Ramos (cell line): Measurements from ENCODE around the gene FERMT1.
"Not testable (repeated sequence)": the region's sequence is repeated elsewhere in the genome, so short reads cannot be mapped to it uniquely, and the experiment has no call there.

Experiments
- in situ Hi-C: fragments of 300-500 bp; cut with MboI; formaldehyde crosslinking; loops from one replicate; pipeline ENCODE4 v1.14.3; 2022; ENCODE audit warnings: low sequenced_read_pairs; ENCODE audit not compliant: unreplicated experiment

FERMT1 gene

DNA sequence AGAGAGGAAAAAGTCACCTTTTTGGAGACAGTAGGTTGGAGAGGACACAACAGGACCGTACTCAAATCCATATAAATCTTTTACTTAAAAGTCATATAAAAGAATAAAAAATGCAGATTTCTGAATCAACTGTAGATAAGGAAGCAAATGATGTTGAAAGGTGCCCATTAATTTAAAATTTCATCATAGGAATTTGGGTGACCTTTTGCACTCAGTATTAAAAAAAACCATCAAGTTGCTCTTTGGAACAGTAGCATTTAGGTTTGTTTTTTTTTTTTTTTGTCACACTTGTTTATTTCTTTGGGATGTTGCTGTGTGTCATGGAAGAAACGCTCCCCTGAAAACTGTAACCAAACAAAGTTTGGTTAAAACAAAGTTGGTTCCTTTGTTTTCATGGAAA is 48.0 kb downstream of the FERMT1 start:
- in situ Hi-C loops, result no loop called here

DNA sequence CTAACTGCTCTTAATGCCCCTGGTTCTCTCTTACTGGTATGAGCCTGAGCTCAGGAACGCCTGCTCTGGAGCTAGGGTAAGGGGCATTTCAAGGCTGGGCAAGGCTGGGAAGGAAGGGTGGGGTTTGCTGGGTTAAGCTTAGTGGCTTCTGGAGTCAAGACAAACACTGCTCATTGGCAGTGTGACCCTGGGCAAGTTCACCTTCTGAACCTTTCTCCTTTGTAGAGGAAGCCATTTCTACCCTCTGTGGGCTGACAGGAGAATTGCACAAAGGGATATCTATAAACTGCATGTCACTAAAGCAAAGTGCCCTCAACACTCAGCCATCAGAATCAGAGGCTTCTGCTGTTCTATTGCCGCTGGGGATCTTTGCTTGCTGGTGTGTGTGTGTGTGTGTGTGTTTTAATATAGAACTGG is 48.7 kb downstream of the FERMT1 start:
- in situ Hi-C loops, result no loop called here

DNA sequence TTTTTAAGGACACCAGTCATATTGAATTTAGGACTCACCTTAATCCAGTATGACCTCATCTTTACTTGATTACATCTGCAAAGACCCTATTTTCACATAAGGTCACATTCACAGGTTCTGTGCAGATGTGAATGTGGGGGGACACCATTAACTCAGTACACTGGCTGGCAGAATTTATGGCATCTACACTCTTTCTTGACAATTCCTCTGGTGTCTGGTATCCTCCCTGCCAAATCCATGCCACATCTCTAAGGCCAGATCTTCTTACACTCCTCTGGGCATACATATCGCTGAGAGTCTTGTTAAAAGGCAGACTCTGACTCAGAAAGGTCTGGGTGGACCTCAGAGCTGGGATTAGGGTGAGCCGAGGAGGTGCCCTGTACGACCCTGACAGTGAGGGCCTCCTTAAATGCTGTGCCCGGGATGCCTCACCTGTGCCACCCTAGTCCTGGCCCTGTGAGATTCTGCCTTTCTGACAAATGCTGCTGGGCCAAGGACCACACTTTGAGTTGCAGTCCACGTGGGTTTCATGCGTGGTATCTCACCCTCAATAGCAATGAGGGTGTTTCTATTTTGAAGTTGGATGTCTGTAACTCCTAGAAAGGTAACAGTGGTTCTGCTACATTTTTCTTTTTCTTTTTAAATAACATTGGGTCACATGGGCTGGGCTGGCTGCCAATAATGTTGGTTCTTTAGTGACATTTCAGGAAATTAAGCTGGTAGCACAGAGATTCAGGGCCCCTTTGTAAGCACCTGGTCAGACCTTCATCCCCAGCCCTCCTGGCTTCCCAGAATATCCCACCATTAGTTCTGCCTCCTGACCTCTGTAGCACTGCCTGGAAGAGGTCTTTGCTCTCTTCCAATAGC is 51.8 kb downstream of the FERMT1 start:
- in situ Hi-C loops, result no loop called here

DNA sequence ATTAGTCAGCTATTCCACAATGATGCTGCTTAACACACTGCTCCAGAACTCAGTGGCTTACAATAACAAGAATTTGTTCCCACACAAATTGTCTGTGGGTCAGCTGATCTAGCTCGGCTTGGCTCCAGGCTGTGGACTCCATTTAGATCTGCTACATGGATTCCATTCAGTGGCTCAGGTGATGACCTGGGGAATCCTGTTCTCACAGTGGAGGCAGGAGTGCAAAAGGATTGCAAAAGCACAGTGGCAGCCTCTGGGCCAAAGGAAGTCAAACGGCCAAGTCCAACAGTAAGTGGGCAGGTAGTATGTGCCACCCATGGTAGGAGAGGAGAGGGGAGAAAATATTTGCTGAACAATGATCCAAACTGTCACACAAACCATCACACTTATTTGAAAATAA is 53.2 kb downstream of the FERMT1 start:
- in situ Hi-C loops, result no loop called here

DNA sequence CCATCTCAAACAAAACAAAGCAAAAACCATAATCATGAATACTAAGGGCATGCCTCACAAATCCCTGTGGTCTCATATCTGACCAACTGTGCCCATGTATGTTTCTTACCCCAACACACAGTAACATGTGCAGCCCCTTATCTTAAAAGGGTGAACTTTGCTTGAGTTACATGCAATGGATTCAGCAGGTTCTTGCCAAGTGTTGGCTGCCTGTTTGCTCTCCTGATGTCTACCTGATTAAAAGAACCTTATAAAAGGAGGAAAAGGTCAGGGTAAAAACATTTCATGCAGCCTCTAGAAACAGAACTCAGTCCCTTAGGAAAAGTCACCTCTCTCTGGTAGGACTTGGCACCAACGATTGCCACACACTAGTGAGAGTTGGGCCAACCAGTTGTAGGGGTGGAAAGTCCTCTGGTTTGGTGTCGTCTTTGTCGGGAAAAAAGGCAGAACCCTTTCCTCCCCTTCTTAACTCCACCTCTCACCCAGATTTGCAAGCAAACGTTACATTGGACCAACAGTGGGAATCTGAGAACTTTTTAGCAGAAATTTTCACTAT is 55.0 kb downstream of the FERMT1 start:
- in situ Hi-C loops, result no loop called here

DNA sequence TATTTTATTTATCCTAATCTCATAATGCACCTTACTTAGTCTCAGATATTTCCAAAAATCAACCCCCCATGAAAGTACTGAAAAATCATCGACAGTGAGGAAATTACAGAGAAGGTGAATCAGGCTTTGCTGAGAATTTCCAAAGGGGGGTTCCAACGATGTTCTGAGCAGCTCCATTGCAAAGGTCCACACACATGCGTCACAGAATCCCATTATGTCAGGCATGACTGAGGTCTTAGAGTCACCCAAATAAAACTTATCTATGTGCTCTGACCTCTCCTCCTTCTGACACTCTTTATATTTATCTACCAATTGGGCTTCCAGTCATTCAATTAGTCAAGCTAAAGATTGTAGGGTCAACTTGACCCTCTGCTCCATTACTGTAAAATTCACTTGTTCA is 56.2 kb downstream of the FERMT1 start:
- in situ Hi-C loops, result no loop called here

DNA sequence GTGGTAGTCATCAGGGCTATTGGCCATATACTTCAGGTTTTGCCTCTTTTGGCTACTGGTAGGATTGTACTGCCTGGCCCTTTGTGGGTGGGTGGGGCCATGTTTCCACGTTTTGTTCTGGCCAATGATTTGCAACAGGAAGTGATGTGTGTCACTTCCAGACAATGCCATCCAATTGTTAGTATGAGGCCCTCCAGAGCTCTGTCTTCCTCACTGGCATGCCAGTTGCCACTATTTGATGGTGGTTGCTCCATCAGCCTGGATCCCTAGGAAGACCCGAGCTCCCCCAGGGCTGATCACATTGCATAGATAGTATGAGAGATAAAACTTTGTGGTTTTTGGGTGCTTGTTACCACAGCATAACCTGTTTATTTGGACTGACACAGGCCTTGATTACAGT is 61.3 kb downstream of the FERMT1 start:
- in situ Hi-C loops, result no loop called here

DNA sequence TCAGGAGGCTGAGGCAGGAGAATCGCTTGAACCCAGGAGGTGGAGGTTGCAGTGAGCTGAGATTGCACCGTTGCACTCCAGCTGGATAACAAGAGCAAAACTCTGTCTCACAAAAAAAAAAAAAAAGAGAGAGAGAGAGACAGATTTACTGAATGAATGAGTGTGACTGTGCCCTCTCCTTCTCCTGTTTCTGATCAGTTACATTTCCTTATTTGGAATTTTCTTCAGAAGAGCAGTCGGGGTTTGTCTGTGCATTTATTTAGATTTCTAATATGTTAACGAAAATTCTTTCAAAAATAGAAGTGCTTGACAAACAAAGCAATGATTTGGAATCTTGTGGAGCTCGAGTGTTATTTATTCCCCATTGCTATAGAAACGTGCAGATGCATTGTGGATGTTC is 62.6 kb downstream of the FERMT1 start:
- in situ Hi-C loops, result no loop called here

DNA sequence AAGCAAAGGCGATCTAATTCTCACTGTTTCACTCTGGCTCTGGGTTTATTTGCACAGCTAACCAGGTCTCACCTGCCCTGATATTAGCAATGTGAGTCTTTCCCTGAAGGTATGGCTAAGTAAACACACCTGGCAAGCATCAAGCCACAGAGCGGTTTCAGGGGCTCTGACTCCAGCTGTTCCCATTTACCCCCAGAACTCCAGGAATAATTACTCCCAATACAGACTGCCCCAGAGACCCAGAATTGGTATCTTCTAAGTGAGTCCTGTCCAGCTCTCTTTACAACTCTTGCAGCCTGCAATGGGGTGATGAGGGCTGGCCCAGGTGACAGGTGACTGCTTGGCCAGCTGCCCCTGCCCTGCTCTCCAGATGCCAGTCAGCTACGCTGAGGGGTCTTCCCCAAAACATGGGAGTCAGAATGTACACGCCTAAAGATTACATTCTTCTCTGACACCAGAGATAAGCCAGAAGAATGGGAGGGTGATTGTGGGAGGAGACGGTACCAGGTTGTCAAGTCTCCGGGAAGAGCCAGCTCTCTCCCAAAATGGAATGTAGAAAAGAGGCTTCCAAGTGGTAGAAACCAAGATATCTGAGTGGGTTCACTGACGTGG is 64.0 kb downstream of the FERMT1 start:
- in situ Hi-C loops, result no loop called here

DNA sequence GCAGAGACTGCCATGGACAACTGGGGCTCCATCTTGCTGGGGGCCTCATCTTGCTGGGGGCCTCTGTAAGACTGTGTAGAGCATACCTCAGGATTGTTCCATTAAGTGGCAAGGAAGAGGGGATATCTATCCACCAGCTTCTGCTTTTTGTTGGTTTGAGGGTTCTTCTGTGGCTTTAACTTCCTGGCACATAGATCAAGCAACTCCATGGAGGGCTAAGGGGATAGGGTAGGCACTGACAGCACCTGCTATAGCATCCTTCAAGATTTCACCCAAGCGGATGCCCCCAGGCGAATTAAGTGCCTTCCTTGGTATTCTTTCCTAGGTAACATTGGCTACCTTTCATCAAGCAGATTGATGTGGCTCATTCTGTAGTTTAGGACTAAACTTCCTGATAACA is 65.1 kb downstream of the FERMT1 start:
- in situ Hi-C loops, result no loop called here

DNA sequence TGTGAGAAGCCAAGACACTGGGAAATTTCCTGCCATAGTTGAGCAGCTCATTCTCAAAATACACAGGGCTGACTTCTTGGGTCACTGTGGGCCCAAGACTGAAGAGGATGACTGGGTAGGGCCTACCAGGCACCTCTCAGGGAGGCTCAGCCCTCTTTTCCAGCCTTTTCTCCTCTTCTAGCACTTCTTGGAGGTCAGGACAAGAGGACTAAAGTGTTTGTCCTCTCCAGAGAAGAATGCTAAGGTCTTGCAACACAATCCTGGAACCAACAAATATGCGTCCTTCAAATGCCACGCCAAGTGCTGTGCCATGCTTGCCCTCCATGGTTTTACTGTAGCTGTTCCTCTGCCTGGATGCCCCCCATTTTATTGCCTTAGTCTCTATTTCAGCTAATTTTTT is 65.7 kb downstream of the FERMT1 start:
- in situ Hi-C loops, result no loop called here

DNA sequence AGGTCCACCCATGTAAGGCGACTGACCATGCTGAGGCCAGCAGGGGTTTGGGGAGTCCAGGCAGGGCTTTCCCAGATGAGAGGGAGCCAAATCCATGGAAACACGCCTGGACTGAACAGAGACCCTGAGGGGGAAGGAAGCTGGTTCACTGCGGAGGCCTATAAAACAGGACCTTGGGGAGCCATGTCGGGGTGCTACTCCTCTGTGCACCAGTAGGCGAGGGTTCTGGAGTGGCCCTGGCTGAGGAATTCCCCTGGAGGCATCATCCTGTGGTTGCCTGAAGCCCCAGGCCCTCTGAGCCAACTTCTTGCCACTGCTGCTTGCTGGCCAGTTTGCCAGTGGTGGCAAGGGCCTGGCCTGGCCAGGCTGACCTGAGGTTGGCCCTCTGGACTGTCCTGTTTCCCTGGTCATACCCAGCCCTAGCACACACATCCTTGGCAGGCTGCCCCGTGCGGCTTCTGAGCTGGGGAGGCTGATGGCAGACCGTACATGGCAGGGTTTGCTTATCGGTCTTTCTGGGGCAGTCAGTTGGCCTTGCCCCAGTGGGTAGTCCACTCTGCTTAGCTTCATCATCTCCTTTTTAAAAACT is 66.8 kb downstream of the FERMT1 start:
- in situ Hi-C loops, result no loop called here

DNA sequence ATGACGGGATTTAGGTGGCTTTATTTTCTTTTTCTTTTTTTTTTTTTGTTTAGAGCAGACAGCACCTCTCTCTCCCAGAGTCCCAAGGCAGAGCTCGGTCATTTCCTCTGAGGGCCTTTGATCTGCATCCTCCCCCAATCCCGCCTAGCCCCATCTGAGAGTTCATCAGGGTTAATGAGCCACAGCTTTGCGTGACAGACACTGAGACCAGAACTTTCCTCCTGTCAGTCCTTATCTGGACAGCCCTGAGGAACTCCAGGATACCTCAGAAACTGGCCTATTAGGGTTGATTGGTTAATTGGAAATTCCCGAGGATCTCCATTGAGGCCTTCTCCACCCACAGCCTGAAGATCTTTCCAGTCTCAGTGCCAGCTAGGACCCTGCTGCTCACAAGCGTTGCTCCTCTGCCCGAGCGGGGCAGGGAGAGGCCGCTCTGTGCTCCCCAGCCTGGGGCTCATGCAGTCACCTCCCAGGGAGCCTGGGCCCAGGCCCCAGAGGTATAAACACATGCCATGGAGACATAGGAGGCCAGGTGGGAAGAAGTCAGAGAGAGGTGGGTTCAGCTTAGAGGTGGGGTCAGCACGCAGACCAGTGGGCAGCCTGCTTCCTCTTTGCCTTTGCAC is 67.6 kb downstream of the FERMT1 start:
- in situ Hi-C loops, result no loop called here

DNA sequence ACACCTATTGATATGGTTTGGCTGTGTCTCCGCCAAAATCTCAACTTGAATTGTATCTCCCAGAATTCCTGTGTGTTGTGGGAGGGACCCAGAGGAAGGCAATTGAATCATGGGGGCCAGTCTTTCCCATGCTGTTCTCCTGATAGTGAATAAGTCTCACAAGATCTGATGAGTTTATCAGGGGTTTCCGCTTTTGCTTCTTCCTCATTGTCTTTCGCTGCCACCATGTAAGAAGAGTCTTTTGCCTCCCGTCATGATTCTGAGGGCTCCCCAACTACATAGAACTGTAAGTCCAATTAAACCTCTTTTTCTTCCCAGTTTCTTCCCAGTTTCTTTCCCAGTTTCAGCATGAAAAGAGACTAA is 68.2 kb downstream of the FERMT1 start:
- in situ Hi-C loops, result not testable (repeated sequence)

DNA sequence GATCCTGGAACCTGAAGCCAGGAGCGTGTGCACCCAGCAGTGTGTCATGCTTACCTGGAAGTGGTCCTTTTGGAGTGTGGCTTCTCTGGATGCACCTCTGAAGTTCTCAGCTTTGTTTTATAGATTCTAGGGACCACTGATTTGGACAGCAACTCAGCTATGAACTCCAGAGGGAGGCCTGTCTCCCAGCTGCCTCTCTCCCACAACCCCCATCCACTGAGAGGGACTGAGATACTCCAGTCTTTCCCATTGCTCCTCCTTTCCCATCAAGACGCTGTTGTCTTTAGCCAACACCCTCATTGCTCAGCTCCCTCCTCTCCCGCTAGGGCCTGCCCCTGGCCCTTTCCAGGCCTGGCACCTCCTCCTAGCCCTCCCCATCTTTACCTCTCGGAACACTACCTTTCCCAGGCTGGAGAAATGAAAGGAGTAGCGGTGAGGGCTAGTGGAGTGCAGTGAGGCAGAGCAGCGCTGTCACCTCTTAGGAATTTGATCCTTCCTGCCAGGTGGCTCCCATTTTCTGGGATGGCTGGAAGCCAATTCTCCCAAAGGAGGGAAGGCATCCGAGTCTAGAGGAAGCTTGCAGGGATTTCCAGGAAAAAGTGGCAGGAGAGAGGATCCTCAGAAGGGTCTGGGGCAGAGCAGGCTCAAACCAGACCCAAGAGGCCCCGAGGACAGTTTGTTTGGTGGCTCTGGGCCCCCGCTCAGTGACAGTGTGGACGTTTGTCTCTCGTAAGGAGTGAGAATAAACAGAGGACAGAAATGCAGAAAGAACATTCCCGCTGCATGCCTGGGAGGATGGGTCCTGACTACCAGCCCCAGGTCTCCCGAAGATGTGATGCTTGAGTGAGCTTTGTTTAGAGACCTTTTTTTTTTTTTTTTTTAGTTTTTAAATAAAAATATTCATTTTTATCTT is 68.8 kb downstream of the FERMT1 start, which contains the start of gene LRRN4:
Gene LRRN4, minus strand, starts transcription at position 285 of the 913 bp plus-strand sequence. CDS start 1,261 bp downstream, outside the sequence.
- in situ Hi-C loops, result no loop called here

DNA sequence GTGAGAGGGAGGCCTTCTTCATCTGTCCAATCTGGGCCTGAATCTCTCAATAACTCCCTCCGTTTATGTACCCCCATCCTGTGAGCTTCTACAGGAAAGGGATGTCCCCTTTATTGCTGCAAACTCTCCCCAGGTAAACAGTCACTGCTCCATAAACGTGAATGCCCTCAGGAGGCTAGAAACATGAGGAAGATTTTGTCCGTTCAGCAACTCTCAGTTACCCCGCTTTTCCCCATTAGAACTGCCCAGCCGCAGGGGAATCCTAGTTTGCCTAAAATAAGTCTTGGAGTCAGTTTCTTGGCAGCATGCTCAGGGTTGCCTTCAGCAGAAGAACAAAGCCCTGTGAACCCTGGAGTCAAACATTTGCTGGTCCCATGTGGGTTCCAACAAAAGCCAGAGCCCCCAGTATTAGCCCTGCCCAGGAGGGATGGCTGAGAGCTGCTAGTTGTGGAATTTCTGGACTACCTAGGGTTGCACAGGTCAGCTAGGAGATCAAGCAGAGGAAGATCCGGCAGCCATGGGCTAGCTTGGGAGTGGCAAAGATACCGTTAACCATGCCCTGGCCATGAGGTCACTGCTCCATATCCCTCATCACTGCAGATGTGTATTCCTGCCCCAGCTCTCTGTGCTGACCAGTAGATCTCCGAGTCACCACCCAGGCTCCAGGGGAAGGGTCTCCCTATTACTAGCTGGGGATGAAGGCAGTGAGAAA is 69.6 kb downstream of the FERMT1 start:
- in situ Hi-C loops, result no loop called here

DNA sequence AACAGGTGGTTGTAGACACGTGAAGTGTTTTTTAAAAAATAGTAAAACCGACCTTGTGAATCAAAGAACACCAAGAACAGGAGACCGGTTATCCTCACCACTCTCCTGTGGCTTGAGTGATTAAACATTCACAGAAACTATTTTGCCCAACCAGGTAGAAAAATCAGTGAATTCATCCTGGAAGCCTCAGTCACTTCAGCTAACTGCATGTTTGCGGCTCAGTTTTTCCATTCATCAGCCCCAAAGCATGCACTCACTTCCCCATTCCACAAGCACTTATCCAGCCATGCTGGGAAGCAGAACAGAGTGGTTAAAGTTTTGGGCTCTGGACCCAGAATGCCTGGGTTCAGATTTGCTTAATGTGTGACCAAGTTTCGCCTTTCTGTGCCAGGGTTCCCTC is 71.3 kb downstream of the FERMT1 start:
- in situ Hi-C loops, result no loop called here

DNA sequence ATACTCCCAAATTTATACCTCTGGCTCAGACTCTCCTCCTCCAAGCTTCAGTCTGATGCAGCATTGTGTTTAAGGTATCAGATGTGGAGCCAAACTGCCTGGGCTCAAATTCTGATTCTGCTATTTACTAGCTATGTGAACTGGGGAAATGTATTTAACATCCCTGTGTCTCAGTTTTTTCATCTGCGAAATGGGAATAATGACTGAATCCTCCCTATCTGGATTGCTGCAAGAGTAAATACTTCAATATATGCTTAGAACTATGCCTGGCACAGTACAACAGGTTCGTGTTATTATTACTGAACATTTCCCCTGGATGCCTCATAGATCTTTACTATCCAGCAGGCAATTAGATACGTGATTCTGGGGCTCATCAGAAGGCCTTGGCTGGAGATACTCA is 74.4 kb downstream of the FERMT1 start:
- in situ Hi-C loops, result no loop called here

DNA sequence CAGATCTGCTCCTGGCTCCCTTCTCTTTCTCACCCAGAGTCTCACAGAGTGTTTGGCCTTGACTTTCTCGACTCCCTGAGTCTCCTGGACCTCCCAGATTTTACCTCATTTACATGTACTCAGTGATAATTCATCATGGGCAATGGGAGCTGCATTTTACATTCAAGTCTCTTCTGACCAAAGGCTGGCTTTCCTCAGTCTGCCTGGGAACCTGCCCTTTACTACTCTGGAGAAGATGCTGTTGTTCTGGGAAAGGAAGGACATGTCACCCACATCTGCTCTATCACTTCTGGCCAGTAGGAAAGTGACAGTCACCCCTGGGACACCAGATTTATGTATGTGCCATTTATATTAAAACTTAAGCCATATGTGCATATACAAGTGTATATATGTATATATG is 76.4 kb downstream of the FERMT1 start:
- in situ Hi-C loops, result no loop called here
